Mononuclear cell (primary cell): Measurements from ENCODE around the gene GLTPD2. TPM values are rescaled to one million over a fixed set of nuclear protein-coding genes. Genes with fewer than 3 reads are reported as not detected.

Experiments used
- H3K27me3 ChIP-seq: 2 replicates; pipeline ENCODE4 v1.6.0; 2011; ENCODE audit warnings: low read length, control low read depth; ENCODE audit not compliant: insufficient read depth
- H3K4me1 ChIP-seq: 2 replicates; pipeline ENCODE4 v1.5.1; 2011; ENCODE audit warnings: mild to moderate bottlenecking, low read length, control low read depth; ENCODE audit not compliant: insufficient read depth
- H3K4me3 ChIP-seq: 2 replicates; pipeline ENCODE4 v1.5.1; 2011; ENCODE audit warnings: mild to moderate bottlenecking, low read length, moderate library complexity
- H3K9me3 ChIP-seq: 2 replicates; pipeline ENCODE4 v1.5.1; 2011; ENCODE audit warnings: low read depth, mild to moderate bottlenecking, control low read depth, low read length
- total RNA-seq: library from RNA; depleted of rRNA; stranded (reverse); fragments of >200 nt; gene quantifications from one replicate; pipeline ENCODE4 v1.2.3, GENCODE V29; 2012

Gene GLTPD2
- total RNA-seq, 1 donor: not detected

GRCh38 chr17:4753392-4753791 is 35.4 kb upstream of the GLTPD2 start:
- no peak overlapping the region for H3K4me3 ChIP-seq
- H3K27me3 ChIP-seq: peaks cover 11% of the 10 kb centered on the region
- peaks cover 10% of the 10 kb centered on the region for H3K4me1 ChIP-seq
- H3K9me3 ChIP-seq: no peaks in the 10 kb centered on the region

GRCh38 chr17:4759776-4760236 is 29.0 kb upstream of the GLTPD2 start:
- peaks cover 15% of the 10 kb centered on the region for H3K4me1 ChIP-seq
- peaks cover 5% of the 10 kb centered on the region for H3K27me3 ChIP-seq
- H3K9me3 ChIP-seq: no peaks in the 10 kb centered on the region
- no peak overlapping the region for H3K4me3 ChIP-seq

- H3K27me3 ChIP-seq: peaks cover 3% of the 10 kb centered on the region
- H3K4me3 ChIP-seq: no peak overlapping the region
- H3K4me1 ChIP-seq: peaks cover 52% of the 10 kb centered on the region
Observed at GRCh38 chr17:4764595-4764994, 24.2 kb upstream of the GLTPD2 start.

GRCh38 chr17:4766201-4766600 is 22.6 kb upstream of the GLTPD2 start:
- Histone ChIP-seq H3K4me3 (no peak overlapping the region), H3K27me3 (no peaks in the 10 kb centered on the region), H3K9me3 (no peaks in the 10 kb centered on the region), H3K4me1 (peaks cover 65% of the 10 kb centered on the region)

More at GRCh38 chr17:4764595-4764994, 24.2 kb upstream of the GLTPD2 start:
- no peaks in the 10 kb centered on the region for H3K9me3 ChIP-seq

- no peaks in the 10 kb centered on the region for H3K9me3 ChIP-seq
- H3K27me3 ChIP-seq: no peaks in the 10 kb centered on the region
- peaks cover 70% of the 10 kb centered on the region for H3K4me1 ChIP-seq
- no peak overlapping the region for H3K4me3 ChIP-seq
Observed at GRCh38 chr17:4766723-4767122, 22.0 kb upstream of the GLTPD2 start.

- no peak overlapping the region for H3K4me3 ChIP-seq
- H3K4me1 ChIP-seq: peaks cover 72% of the 10 kb centered on the region
- no peaks in the 10 kb centered on the region for H3K27me3 ChIP-seq
- no peaks in the 10 kb centered on the region for H3K9me3 ChIP-seq
Observed at GRCh38 chr17:4768298-4768697, 20.5 kb upstream of the GLTPD2 start.

- Histone ChIP-seq H3K9me3 (no peaks in the 10 kb centered on the region), H3K4me3 (no peak overlapping the region), H3K27me3 (no peaks in the 10 kb centered on the region), H3K4me1 (peaks cover 59% of the 10 kb centered on the region)
Observed at GRCh38 chr17:4769628-4770027, 19.1 kb upstream of the GLTPD2 start.

GRCh38 chr17:4771519-4772234 is 17.1 kb upstream of the GLTPD2 start, which contains the start of gene TM4SF5:
TSS of gene TM4SF5 (plus strand) at chr17:4771886. CDS start at chr17:4771923, 37 bp downstream.
- H3K4me1 ChIP-seq: peaks cover 40% of the 10 kb centered on the region
- no peaks in the 10 kb centered on the region for H3K9me3 ChIP-seq
- H3K4me3 ChIP-seq: no peak within 1 kb of the TSS
- H3K27me3 ChIP-seq: no peaks in the 10 kb centered on the region

GRCh38 chr17:4772235-4772613 is 16.5 kb upstream of the GLTPD2 start:
- H3K4me1 ChIP-seq: peaks cover 35% of the 10 kb centered on the region
- H3K27me3 ChIP-seq: no peaks in the 10 kb centered on the region
- no peaks in the 10 kb centered on the region for H3K9me3 ChIP-seq
- no peak overlapping the region for H3K4me3 ChIP-seq

GRCh38 chr17:4777969-4778760 is 10.6 kb upstream of the GLTPD2 start:
- Histone ChIP-seq H3K4me1 (no peaks in the 10 kb centered on the region), H3K27me3 (peaks cover 21% of the 10 kb centered on the region), H3K9me3 (no peaks in the 10 kb centered on the region), H3K4me3 (no peak overlapping the region)

GRCh38 chr17:4780325-4780955 is 8.3 kb upstream of the GLTPD2 start:
- Histone ChIP-seq H3K9me3 (no peaks in the 10 kb centered on the region), H3K4me3 (no peak overlapping the region), H3K4me1 (peaks cover 6% of the 10 kb centered on the region), H3K27me3 (peaks cover 43% of the 10 kb centered on the region)

- peaks cover 65% of the 10 kb centered on the region for H3K27me3 ChIP-seq
- H3K4me1 ChIP-seq: peaks cover 19% of the 10 kb centered on the region
- no peaks in the 10 kb centered on the region for H3K9me3 ChIP-seq
- H3K4me3 ChIP-seq: no peak overlapping the region
Observed at GRCh38 chr17:4782652-4783051, 6.1 kb upstream of the GLTPD2 start.

- Histone ChIP-seq H3K9me3 (no peaks in the 10 kb centered on the region), H3K27me3 (peaks cover 75% of the 10 kb centered on the region), H3K4me1 (peaks cover 35% of the 10 kb centered on the region), H3K4me3 (no peak overlapping the region)
Observed at GRCh38 chr17:4785311-4786105, 3.3 kb upstream of the GLTPD2 start.

GRCh38 chr17:4786106-4786511 is 2.7 kb upstream of the GLTPD2 start, which contains the start of gene VMO1:
TSS of gene VMO1 (minus strand) at chr17:4786364. CDS start at chr17:4786352, 12 bp downstream.
- H3K4me3 ChIP-seq: no peak within 1 kb of the TSS
- peaks cover 73% of the 10 kb centered on the region for H3K27me3 ChIP-seq
- H3K9me3 ChIP-seq: no peaks in the 10 kb centered on the region
- H3K4me1 ChIP-seq: peaks cover 41% of the 10 kb centered on the region
